K562 (cell line): ENCODE results near the gene ACADVL.

Experiments used
- EZH2 ChIP-seq: IDR thresholded peaks from 2 replicates; pipeline ENCODE4 v1.6.1; 2012; ENCODE audit warnings: low read depth, mild to moderate bottlenecking, inconsistent platforms, low read length, borderline replicate concordance
- FOXJ2 ChIP-seq: fragments of 200-800 bp; sonication (Bioruptor generic); IDR thresholded peaks from 2 replicates; pipeline ENCODE4 v1.6.1; 2016; ENCODE audit warnings: missing genetic modification characterization, missing compliant biosample characterization
- MAFK ChIP-seq: IDR thresholded peaks from 2 replicates; pipeline ENCODE4 v1.6.1; 2011; ENCODE audit warnings: low read length, improper control_type of control experiment
- PHTF2 ChIP-seq: fragments of 250-450 bp; sonication (Bioruptor Pico); IDR thresholded peaks from 2 replicates; pipeline ENCODE4 v1.5.0; 2021; ENCODE audit warnings: mild to moderate bottlenecking
- SETDB1 ChIP-seq: IDR thresholded peaks from one replicate; pipeline ENCODE4 v1.6.1; 2012; ENCODE audit warnings: low read length, control low read depth, inconsistent platforms
- TARDBP ChIP-seq: fragments of 450-650 bp; IDR thresholded peaks from 2 replicates; pipeline ENCODE4 v1.6.1; 2016
- ZNF23 ChIP-seq: fragments of 250-450 bp; sonication (Bioruptor Pico); IDR thresholded peaks from 2 replicates; pipeline ENCODE4 v1.4.0; 2020; ENCODE audit warnings: mild to moderate bottlenecking

- no peak for TF ChIP-seq PHTF2 (CRISPR knock-in tag)
- TF ChIP-seq EZH2 = no peak
- no peak for TF ChIP-seq SETDB1
- TF ChIP-seq FOXJ2 (tag) = no peak
- no peak for TF ChIP-seq ZNF23 (CRISPR knock-in tag)
- no peak for TF ChIP-seq TARDBP
- no peak for TF ChIP-seq MAFK
These were observed 44.0 kb downstream of the ACADVL start for GRCh38 chr17:7263801-7264078.
